GM19023 (cell line): ENCODE results near the gene SLC25A45.

ENCODE experiments used
- ATAC-seq: cut with Tn5 transposase; IDR thresholded peaks from one replicate; pipeline ENCODE4 v1.9.1; 2021; ENCODE audit warnings: mild to moderate bottlenecking, moderate library complexity; ENCODE audit not compliant: unreplicated experiment

SLC25A45 gene

GRCh38 chr11:65389294-65389980 is 7.0 kb upstream of the SLC25A45 start:
- ATAC-seq, result no peak

DNA sequence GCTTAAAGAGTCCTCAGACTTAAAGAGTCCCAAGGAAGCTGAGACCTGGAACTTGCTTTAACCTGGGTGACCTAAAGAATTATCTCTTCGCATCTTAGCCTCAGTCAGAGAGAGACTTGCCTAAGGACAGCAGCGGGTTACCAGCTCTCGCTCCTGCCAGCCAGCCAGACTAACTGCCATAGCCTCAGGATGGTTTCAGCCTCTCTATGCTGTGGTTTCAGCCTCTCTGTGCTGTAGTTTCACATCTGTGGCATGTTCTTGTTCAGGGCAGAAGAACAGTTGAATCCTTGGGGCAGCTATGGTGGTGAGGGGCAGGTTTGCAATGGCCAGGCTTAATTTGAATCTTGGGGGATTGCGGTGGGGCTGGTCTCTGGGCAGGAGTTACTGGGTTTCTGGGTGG is 6.3 kb upstream of the SLC25A45 start:
- no peak for ATAC-seq

DNA sequence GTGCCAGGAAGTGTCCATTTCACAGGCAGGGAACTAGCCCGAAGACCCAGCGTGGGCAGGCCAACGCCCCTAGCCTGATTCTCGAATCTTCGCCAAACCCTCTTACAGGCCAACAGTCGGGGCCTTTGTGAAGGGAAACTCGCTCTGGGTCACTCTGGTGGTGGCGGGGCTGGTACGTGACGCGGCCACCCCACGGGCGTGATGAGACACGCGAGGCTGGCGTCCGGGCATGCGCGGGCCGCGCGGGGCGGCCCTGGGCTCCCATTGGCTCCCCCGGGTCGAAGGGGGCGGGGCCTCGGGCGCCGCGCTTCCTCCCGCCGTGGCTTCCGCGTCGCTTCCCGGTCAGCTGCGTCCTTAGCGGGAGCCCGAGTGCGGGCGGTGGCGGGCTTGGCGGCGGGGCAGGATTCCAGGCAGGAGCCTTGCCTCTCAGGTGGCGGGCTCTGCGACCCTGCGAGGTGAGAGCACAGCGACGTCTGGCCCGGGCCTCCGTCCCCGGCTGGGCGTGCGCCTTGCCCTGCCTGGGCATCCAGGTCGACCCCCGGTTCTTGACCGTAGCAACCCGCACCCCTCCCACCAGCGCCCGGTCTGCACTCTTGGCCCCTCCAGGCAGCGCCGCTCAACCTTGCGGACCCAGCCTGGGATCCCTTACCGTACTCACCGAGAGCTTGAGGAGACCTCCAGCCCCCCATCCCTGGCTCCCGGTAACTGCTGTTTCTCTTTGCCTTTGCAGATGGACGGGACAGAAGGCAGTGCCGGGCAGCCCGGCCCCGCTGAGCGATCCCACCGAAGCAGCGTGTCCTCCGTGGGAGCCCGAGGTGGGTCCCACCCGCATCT is 4.1 kb upstream of the SLC25A45 start, which contains the start of gene FRMD8:
Gene FRMD8 (plus strand): TSS at position 331 of the 834 bp plus-strand sequence. CDS start 400 bp downstream, at position 731.
- ATAC-seq, result peak; percentile 47

GRCh38 chr11:65384301-65384889 is 1.9 kb upstream of the SLC25A45 start:
- ATAC-seq, result no peak

DNA sequence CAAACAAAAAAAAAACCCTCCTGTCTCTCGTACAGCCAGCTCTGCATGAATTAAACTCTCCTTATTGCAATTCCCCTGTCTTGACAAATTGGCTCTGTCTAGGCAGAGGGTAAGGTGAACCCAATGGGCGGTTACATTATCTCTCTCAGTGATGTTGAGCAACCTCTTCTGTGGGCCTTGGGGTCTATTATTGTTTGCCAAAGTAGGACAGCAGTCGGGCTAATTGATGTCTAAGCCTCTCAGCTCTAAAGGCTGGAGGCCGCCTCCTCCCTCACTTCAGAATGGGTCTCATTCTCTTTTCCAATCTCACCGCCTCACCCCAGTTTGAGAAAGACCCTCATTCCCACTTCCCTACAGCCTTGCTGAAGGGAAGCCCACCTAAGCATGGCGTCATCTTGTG is 1.3 kb upstream of the SLC25A45 start:
- ATAC-seq, result no peak

DNA sequence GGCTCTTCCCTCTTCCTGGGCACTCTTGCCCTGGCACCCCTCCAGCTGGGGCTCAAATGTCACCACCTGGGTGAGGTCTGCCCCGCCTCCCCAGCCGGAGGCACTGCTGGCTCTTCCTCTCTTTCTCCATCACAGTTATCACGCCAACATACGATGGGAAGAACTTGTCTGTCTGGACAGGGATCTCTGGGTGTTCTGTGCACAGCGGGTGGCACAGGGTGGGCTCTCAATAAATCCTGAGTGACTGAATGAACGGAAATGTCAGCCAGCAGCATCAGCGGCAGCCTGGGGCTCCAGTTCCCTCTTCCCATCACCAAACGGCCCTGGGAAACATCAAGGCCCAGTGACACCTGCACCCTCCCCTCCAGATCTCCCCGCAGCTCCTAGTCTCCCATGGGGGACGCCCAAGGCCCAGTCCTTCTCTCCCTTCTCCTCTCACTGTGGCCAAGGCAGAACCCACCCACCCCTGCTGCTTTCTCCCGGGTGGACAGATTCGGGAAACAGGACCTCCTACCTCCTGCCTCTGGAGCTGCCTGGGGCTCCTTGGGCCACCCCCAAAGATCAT is 440 bp upstream of the SLC25A45 start:
- ATAC-seq, result no peak

GRCh38 chr11:65381716-65382032 is 772 bp downstream of the SLC25A45 start:
- ATAC-seq, result peak; percentile 3

- ATAC-seq, result no peak
Observed at GRCh38 chr11:65380460-65381119, 1.9 kb downstream of the SLC25A45 start.

DNA sequence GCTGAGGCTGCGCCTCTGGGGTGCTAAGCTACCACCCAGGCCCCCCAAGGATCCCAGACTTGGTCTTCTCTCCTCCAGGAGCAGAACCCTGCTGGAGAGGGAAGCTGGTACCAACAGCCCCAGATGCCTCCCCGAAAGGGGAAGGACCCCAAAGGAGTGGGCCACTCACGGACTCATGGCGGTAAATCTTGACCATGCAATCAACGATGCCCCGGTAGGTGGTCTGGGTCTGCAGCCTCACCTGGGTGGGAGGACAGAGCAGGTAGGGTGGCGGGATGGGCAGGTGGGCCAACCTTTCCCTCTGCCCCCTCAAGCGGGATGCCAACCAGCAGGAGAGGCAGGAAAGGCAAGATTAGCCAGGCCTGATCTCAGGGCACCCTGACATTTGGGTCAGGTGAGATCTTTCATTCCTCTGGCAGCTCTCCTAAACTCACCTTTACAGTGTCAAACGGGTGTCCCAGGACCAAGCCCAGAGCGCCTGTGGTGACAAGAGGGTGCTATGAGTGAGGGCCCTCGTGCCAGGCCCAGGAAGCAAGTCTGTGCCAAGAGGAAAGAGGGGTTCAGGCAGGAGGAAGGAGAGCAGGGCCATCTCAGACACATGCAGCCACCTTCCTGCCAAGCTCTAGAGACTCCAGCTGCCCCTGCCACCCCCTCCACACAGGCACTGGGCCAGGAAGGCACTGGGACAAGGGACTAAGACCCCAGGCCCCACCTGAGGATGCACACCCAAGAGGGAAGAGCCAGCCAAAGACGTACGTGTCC is 2.6 kb downstream of the SLC25A45 start:
- ATAC-seq, result no peak

GRCh38 chr11:65378928-65379638 is 3.4 kb downstream of the SLC25A45 start:
- no peak for ATAC-seq

GRCh38 chr11:65378208-65378927 is 4.1 kb downstream of the SLC25A45 start:
- ATAC-seq, result no peak

- ATAC-seq, result no peak
Observed at GRCh38 chr11:65377777-65378176, 4.7 kb downstream of the SLC25A45 start.

DNA sequence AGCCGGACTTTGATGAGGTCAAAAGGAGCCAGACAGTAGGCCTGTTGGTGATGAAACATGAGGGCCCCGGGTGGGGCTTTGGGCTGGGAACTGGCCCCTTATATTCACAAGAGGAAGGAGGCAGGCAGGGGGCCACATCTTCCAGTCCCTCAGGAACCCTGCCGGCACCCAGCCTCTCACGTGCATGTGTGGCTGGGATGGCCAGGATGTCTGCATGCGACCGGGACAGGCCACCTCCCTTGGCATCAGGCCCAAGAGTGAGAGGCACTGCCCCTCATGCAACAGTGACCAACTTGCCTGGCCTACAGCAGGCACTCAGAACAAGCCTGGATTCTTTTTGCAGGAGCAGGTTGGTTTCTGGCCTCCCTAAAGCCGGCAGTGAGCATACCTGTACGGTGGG is 5.4 kb downstream of the SLC25A45 start:
- ATAC-seq, result no peak

DNA sequence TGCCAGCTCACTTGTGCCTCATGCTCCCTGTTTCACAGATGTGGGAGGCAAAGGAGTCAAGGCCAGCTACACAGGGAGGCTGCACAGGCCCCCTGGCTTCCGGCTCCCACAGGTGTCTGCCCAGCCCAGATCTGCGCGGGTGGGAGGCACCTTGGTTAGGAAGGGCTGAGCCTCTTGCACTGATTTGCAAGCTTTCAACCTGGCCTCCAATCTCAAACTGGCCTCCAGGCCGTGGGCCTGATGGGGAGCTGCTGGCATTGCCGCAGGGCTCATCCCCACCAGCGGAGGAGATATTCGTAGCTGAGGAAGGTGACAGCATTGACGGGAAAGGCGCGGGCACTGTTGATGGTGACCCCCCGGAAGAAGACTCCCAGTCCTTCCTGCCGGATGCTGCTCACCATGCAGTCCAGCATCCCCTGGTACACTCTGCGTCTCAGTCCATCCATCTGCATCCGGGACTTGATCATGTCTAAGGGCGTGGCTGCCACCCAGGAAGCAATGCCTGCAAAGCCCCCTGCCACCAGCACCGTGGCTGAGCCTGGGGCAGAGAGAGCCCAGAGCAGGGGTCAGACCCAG is 6.2 kb downstream of the SLC25A45 start:
- ATAC-seq, result no peak

GRCh38 chr11:65375012-65375411 is 7.4 kb downstream of the SLC25A45 start:
- no peak for ATAC-seq

GRCh38 chr11:65373839-65374580 is 8.4 kb downstream of the SLC25A45 start:
- ATAC-seq, result no peak

DNA sequence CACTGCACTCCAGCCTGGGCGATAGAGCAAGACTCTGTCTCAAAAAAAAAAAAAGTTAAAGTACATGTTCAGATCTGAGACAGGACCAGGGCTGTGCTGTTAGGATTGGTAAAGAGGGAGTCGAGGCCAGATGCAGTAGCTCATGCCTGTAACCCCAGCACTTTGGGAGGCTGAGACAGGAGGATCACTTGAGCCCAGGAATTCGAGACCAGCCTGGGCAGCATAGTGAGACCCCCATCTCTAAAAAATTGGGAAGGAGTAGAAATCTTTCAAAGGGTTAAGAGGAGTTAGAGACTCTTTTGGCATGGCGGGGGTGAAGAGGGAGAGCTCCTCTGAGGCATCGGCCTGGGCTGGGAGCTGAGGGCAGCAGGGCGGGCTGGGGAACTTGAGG is 11.8 kb downstream of the SLC25A45 start:
- ATAC-seq, result no peak

DNA sequence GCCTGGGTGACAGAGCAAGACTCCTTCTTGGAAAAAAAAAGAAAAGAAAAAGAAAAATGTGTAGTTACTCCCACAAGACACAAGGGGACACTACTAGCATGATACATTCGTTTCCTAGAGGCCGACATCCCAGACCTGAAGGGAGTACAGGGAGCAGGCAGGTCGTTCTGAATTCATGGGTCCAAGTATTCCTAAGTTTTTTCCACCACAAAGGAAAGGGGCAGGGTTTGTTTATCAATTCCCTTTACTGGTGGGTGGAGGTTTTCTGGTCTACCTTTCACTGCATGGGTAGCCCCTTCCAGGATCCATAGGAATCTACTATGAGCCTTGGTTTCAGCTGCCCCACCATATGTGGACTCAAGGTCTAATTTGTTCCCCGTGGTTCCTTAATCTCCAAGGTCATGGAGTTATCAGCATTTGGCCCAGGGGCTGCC is 16.1 kb downstream of the SLC25A45 start:
- ATAC-seq, result no peak
